GM23338 (cell line): Measurements from ENCODE around the gene S100A13.

Experiments used
- CREB1 ChIP-seq: fragments of 250-450 bp; sonication (Bioruptor Pico); IDR thresholded peaks from 2 replicates; pipeline ENCODE4 v1.5.0; 2020; ENCODE audit warnings: low read depth, mild to moderate bottlenecking, moderate library complexity
- EZH2 ChIP-seq: fragments of 200-600 bp; sonication (generic); IDR thresholded peaks from one replicate; pipeline ENCODE4 v1.8.0; 2017; ENCODE audit warnings: antibody characterized with exemption, mild to moderate bottlenecking, low read depth; ENCODE audit not compliant: unreplicated experiment
- EZH2phosphoT487 ChIP-seq: fragments of 200-600 bp; sonication (generic); IDR thresholded peaks from one replicate; pipeline ENCODE4 v1.8.1; 2018; ENCODE audit warnings: antibody characterized with exemption; ENCODE audit not compliant: unreplicated experiment
- JUNB ChIP-seq: IDR thresholded peaks from one replicate; pipeline ENCODE4 v1.6.1; 2016; ENCODE audit warnings: antibody characterized with exemption; ENCODE audit not compliant: unreplicated experiment
- NANOG ChIP-seq: IDR thresholded peaks from 2 replicates; pipeline ENCODE4 v1.6.1; 2016; ENCODE audit warnings: antibody characterized with exemption, borderline replicate concordance
- POLR2AphosphoS5 ChIP-seq: IDR thresholded peaks from 2 replicates; pipeline ENCODE4 v1.6.1; 2016; ENCODE audit warnings: antibody characterized with exemption, low read depth
- REST ChIP-seq: IDR thresholded peaks from one replicate; pipeline ENCODE4 v1.6.1; 2018; ENCODE audit warnings: antibody characterized with exemption; ENCODE audit not compliant: unreplicated experiment
- STAT1 ChIP-seq: IDR thresholded peaks from one replicate; pipeline ENCODE4 v1.6.1; 2016; ENCODE audit warnings: antibody characterized with exemption; ENCODE audit not compliant: unreplicated experiment
- ZNF114 ChIP-seq: fragments of 250-450 bp; sonication (Bioruptor Pico); IDR thresholded peaks from 2 replicates; pipeline ENCODE4 v1.5.0; 2020; ENCODE audit warnings: mild to moderate bottlenecking, moderate library complexity
- ZNF331 ChIP-seq: fragments of 250-450 bp; sonication (Bioruptor Pico); IDR thresholded peaks from 2 replicates; pipeline ENCODE4 v1.5.0; 2020; ENCODE audit warnings: low read depth, mild to moderate bottlenecking, moderate library complexity
- TF ChIP-seq, protein P1 (sequence below), 2 experiments: fragments of 200-600 bp in 1 of 2; sonication (generic) in 1 of 2; conservative IDR thresholded peaks; 2 replicates each; pipeline versions ENCODE4 v1.5.1 to v1.6.1; 2016 to 2017; ENCODE audit warnings: antibody characterized with exemption in 2 of 2, low read depth in 2 of 2, mild to moderate bottlenecking in 2 of 2, moderate library complexity in 1 of 2
- TF ChIP-seq, protein P2 (sequence below): IDR thresholded peaks from 2 replicates; pipeline ENCODE4 v1.6.1; 2016; ENCODE audit warnings: antibody characterized with exemption

GRCh38 chr1:153652805-153653500, 25.6 kb upstream of the S100A13 start:
- TF ChIP-seq JUNB, result no peak
- TF ChIP-seq, protein P1, sequence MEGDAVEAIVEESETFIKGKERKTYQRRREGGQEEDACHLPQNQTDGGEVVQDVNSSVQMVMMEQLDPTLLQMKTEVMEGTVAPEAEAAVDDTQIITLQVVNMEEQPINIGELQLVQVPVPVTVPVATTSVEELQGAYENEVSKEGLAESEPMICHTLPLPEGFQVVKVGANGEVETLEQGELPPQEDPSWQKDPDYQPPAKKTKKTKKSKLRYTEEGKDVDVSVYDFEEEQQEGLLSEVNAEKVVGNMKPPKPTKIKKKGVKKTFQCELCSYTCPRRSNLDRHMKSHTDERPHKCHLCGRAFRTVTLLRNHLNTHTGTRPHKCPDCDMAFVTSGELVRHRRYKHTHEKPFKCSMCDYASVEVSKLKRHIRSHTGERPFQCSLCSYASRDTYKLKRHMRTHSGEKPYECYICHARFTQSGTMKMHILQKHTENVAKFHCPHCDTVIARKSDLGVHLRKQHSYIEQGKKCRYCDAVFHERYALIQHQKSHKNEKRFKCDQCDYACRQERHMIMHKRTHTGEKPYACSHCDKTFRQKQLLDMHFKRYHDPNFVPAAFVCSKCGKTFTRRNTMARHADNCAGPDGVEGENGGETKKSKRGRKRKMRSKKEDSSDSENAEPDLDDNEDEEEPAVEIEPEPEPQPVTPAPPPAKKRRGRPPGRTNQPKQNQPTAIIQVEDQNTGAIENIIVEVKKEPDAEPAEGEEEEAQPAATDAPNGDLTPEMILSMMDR (conservative IDR thresholded peaks at IDR 0.05; ENCODE audit: low read depth in 2 of 2), result no peak
- no peak for TF ChIP-seq EZH2phosphoT487
- no peak for TF ChIP-seq CREB1 (CRISPR knock-in tag)
- TF ChIP-seq REST, result no peak
- TF ChIP-seq EZH2, result no peak
- TF ChIP-seq ZNF331 (CRISPR knock-in tag), result no peak
- TF ChIP-seq STAT1, result no peak
- TF ChIP-seq POLR2AphosphoS5, result no peak
- TF ChIP-seq ZNF114 (CRISPR knock-in tag), result no peak
- TF ChIP-seq NANOG, result no peak
- TF ChIP-seq, protein P2, sequence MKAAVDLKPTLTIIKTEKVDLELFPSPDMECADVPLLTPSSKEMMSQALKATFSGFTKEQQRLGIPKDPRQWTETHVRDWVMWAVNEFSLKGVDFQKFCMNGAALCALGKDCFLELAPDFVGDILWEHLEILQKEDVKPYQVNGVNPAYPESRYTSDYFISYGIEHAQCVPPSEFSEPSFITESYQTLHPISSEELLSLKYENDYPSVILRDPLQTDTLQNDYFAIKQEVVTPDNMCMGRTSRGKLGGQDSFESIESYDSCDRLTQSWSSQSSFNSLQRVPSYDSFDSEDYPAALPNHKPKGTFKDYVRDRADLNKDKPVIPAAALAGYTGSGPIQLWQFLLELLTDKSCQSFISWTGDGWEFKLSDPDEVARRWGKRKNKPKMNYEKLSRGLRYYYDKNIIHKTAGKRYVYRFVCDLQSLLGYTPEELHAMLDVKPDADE, result no peak
